Anterior cingulate cortex (tissue), 58 donors: ENCODE measurements around the gene UFM1.
"Not testable (repeated sequence)": the region's sequence is repeated elsewhere in the genome, so short reads cannot be mapped to it uniquely, and the experiment has no call there.

Experiments used
- DNase-seq, 58 donors: peaks; one replicate each; lab custom pipeline; 2025; lab: John Stamatoyannopoulos, UW

Gene UFM1

DNA sequence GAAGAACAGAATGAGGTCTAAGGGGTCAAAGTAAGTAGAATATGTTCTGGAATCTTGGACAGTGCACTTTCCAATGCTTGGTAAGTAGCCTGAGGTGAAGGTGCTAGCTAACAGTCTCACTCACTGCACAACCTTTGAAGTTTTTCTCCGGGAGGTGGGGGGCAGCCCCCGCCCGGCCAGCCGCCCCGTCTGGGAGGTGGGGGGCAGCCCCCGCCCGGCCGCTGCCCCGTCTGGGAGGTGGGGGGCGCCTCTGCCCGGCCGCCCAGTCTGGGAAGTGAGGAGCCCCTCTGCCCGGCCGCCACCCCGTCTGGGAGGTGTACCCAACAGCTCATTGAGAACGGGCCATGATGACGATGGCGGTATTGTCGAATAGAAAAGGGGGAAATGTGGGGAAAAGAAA lies 14.1 kb downstream of the UFM1 start:
- not testable (repeated sequence) for DNase-seq

DNA sequence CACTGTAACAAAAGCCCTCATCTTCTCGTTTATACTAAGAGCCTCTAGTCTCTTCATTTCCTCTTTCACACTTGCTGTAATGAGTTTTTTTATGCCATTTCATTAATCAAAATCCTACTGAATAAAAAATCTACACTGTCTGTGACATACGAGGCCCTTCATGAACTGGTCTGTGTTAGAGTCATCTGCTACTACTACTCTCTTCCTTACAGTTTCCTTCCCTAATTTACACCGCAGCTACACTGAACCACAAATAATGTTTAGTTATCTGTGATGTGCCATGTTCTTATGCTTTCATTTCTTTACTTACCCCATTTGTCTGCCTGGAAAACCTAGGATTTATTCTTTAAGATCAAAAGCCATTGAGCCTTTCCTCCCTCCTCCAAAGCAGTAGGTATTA lies 16.0 kb downstream of the UFM1 start:
- no peak for DNase-seq

DNA sequence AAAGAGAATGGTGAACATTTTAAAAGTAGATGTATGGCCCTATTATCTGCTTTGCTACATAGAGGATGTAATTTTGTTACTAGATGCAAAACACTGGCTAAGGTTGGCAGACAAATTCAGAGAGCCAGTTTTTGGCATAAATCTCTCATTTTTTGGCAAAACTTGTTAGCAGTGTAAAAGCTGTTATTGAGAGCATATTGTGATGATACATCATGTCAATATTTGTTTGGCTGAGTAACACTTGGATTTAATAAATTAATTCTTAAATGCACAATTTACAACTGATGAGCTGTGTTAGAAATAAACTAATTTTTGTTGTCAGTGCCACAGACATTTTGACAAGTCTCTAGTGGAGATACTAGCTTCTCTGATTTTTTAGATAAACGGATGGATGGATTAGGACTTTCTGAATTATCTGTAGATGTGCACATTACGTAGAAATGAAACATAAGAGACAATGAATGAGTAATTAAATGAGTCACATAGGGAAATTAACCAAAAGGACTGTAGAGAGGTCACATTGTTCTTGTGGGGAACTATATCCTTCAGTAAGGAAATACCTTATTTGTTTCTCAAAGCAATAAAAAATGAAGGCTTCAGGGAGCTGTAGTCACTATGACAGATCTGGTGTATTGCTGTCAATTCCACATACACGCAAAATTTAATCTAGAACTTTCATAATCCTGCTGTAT lies 17.4 kb downstream of the UFM1 start:
- no peak for DNase-seq

DNA sequence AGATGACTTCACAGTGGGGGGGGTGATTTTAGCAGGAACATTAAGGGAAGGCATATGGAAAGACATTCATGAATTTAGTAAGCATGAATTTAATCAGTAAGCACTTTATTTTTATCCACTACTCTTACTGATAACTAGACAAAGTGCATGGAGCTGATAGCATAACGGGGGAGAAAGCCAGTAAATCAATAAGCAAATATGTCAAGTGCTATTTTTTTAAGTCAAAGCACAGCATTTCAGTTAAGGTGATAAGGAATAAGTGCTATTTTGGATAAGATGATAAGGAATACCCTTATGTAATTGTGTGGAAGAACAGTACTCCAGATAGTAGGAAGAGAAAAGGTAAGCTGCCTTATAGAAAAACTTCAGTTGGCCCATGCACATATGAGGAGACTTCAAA lies 19.4 kb downstream of the UFM1 start:
- DNase-seq: no peak

DNA sequence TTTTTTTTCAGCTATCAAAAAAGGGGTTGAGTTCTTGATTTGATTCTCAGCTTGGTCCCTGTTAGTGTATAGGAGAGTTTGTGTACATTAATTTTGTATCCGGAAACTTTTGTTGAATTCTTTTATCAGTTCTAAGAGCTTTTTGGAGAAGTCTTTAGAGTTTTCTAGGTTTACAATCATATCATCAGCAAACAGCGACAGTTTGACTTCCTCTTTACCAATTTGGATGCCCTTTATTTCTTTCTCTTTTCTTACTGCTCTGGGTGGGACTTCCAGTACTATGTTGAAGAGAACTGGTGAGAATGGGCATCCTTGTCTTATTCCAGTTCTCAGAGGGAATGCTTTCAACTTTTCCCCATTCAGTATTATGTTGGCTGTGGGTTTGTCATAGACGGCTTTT lies 20.4 kb downstream of the UFM1 start:
- not testable (repeated sequence) for DNase-seq

DNA sequence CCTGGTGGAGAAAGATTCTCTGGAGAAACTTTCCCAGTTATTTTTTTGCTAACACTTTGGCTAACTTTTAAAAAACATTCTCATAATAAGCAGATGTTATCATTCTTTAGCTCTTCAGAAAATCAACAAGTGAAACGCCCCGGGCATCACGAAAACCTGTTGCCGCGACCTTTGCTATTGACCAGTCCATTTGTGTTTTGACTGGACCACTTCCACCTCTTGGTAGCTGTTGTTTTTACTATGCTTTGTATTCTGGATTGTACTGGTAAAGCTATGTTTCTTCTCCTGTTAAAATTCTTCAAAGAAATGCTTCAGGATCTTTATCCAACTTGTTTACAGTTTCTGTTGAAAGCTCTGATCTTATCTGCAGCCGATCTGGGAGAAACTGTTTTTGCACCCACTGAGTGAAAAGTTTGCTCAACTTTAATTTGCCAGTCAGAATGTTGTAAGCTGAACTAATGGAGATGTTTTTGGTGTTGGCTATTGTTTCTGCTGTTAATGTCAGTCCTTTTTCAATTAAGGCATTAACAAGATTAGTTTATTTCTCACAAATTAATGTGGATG lies 23.3 kb downstream of the UFM1 start:
- no peak for DNase-seq

DNA sequence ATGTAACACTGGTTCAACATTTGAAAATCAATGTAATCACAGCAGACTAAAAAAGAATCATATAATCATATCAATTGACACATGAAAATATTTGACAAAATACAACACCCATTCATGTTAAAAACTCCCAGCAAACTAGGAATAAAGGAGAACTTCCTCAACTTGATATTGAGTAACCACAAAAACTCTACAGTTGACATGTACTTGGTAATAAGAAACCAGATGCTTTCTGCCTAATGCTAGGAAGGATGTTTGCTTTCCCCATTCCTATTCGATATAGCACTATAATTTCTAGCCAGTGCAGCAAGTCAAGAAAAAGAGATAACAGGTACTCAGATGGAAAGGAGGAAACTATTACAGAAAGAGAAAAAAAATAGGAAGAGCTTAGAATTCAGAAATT lies 26.9 kb downstream of the UFM1 start:
- DNase-seq: no peak

DNA sequence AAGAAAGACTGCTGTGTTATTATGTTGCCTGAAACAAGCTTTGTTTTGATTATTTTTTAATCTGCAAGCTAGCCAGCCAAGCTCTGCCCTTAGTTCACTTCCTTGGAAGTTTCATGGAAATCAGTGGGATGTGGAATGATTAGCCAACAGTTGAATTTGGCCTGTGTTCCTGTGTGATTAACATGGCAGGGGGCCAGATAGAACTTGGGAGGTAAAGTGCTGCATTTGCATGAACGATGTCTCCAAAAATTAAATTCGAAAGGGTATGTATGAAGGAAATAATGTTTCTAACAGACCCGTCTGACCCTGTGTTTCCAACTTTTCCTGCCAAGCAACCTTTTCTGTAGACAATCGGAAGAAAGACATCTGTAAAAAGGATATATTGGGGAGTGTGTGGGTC lies 32.2 kb downstream of the UFM1 start:
- DNase-seq: no peak

DNA sequence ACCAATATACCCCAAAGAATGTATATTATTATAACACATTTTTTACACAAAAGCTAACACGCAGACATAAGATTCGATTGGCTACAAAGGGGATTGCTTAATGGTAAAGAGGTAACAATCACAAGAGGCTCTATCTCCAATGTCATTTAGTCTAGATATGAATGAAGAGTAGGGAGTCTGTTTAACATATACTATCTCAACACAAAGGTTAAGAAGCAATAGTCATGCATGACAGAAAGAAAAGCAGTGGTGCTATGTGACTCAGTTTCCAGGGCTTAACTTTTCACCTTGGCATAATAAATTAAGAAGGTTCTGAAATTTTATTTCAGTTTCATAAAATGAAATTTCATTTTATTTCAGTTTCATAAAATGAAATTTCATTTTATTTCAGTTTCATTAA lies 33.3 kb downstream of the UFM1 start:
- no peak for DNase-seq

DNA sequence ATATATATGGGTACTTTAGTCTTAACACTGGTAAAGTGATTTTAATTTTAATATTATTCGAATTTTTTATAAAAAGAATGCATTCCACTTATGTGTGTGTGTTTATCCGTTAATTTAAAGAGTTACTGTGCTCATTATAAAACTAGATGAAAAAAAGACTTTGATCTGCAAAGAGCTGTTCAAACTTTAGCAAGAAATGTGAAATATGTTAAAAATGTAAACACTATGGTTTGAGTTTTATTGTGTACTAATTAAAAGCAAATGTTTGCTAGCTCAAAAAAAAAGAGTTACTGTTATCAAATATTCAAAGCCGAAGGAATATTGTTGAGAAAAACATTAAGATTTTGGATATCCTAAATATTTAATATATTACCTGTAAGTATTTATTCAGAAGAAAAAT lies 34.5 kb downstream of the UFM1 start:
- no peak for DNase-seq

DNA sequence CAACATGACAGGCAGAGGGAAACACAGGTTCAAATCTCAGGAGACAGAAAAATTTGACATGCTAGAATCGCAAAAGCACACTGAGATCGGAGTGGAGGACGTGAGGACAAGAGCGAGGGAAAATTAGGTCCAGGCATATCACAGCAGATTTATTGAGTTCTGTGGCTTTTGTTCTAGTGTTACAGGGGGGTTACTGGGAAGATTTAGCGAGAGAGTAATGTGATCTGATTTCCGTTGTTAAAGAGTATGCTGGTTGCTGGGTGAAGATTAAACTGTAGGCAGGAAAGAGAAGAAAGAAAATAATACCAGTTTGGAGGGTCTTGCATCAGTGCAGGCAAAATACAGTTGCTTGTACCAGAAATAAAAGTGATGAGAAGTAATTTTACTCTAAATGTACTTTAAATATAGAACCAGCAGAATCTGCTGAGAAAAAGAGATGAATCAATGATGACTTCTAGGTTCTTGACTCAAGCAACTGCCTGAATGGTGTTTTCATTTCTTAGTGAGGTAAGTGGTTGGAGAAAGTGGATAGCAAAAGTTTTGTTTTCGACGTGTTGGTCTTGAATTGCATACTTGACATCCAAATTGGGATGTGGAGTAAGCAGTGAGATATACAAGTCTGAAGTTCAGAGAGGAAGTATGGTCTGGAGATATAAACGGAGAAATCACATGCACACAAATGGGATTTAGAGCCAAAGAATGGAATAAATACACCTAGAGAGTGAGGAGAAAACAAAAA lies 35.7 kb downstream of the UFM1 start:
- no peak for DNase-seq

DNA sequence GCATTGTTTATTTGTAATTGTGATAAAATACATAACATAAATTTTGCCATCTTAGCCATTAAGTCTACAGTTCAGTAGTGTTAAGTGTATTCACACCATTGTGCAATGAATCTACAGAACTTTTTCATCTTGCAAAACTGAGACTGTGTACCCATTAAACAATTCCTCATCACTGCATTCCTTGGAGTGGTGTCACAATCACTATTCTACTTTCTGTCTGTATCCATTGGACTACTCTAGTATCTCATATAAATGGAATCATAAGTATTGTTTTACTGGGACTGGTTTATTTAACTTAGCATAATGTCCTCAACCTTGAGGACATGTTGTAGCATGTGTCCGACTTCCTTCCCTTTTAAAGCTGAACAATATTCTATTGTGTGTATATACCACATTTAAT lies 36.8 kb downstream of the UFM1 start:
- DNase-seq: no peak

DNA sequence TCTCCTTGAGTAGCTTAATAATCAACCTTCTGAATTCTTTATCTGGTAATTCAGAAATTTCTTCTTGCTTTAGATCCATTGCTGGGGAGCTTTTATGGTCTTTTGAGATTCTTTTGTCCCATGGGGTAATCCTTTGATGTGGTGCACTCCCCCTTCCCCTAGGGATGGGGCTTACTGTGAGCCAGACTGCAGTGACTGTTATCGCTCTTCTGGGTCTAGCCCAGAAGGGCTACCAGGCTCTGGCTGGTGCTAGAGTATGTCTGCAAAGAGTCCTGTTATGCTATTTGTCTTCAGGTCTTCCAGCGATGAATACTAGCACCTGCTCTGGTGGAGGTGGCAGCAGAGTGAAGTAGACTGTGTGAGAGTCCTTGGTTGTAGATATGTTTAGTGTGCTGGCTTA lies 41.7 kb downstream of the UFM1 start:
- no peak for DNase-seq

DNA sequence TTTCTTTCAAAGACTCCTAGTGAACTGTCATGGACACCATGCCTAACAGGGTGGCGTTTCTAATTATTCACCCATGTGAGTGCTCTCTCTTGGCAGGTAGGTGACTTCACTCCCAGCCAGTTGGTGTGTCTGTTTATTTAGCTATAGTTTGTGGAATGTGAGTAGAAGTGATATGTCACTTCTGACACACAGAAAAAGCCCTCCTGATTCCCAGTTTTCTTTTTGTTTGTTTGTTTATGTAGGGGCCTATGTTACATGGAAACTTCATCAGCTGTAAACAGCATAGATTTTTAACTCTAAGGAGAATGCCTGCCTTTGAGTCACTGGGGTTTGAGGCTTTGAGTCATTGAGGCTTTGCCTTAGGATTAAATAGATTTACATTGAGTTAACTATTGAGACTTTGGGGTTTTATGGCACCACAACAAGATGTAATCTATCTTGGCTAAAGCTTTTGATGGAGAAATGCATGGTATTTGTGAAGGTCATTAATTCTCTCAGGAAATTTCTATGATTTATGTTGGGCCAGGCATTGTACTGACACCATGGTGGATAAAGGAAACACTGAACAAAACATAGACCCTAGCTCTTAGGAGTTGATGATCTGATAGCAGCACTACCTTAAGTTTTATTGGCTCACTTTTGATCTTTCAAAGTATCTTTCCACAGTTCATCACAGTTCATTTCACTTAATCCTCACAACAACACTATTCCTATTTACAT lies 45.3 kb downstream of the UFM1 start:
- DNase-seq: no peak

DNA sequence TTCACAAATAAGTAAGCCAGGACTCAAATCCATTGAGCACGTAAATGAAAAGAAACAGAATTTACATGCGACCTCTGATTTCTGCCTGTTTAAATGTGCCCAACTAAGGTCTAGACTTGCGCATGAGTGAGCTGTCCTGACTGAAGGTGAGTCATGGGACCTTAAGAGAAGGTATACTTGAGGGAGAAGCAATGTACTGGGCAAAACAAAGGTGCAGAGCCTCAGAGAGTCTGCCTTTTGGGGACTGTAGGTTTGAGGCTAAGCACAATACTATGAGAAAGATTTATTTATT lies 45.8 kb downstream of the UFM1 start:
- no peak for DNase-seq

DNA sequence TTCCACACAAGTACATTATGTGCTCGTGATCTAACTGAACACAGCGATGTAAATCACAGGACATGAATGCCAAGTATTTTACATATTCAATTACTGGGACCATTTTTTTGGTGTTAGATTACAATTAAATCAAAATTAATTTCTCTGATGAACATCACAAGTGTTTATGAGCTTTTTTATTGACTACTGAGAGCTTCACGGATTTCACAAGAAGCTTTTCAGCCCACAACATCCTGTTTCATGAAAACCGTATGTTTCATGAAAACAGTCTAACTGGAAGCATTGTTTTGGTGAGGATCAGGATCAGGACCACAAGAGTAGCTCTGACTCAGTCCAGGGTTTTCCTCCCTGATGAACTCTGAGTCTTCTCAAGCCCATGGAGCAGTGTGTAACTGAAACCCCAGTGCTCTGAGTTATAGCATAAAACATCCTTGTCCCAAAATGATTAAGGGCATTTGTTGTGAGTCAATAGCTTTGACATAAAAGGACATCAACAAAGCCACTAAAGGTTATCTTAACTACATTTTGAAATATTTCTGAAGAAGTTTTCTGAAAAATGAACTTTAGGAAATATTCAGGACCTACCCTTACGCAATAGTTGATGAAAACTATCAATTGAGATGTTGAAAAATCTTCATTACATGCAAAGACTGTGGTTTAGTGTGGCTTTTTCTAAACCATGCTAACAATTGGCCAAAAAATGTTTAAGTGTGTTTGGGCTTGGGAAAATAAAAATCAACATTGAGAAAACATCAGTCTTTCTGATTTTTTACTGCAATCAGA lies 49.3 kb downstream of the UFM1 start:
- no peak for DNase-seq

DNA sequence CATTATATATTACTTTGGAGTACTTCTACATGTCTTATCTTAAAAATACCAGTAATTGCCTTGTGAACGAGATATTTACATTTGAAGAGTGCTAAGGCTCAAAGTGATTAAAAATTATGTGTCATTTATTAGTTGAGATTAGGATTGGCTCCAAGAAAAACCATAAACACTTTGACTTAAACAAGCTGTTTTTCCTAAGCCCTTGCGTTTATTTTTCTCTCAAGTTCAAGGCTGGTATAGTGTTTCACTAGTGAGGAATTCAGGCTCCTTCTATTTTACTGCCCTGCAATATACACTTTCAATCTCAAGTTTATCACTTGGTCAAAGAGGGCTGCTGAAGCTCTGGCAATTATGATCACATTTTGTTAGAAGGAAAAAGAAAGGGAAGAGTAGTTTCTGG lies 49.9 kb downstream of the UFM1 start:
- DNase-seq: no peak

DNA sequence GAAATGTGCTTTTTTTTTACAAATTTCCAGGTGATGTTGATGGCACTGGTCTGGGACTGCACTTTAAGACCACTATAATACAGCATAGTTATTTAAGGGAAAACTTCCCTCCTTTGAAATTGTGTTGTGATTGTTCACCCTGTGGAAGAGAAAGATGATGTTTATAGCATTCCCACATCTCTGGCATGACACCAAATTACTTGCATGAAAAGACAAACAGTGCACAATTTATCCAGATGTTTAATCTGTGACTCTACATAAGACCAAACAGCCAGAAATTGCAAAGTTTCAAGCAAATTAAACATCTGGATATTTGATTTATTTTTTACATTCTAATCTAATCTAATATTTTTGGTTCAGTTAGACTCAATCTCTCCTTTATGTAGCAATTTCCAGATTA lies 51.6 kb downstream of the UFM1 start:
- DNase-seq: no peak

DNA sequence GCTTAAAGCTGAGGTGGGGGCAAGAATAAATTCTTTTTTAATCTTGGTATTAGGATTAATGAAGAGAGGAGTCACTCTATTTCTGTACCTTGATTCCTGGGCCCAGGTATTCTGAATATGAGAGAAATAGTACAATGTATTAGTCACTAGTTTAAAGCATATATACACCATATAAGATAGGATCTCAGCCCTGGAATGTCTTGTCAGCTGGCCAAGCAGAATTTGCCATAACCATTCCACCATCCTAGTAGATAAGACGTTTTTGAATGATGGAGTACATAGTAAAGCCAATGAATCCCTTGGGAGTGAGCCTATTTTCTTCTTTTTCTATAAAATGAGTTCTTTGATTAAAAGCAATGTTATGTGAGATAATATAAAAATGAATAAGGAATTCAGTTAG lies 55.6 kb downstream of the UFM1 start:
- no peak for DNase-seq

DNA sequence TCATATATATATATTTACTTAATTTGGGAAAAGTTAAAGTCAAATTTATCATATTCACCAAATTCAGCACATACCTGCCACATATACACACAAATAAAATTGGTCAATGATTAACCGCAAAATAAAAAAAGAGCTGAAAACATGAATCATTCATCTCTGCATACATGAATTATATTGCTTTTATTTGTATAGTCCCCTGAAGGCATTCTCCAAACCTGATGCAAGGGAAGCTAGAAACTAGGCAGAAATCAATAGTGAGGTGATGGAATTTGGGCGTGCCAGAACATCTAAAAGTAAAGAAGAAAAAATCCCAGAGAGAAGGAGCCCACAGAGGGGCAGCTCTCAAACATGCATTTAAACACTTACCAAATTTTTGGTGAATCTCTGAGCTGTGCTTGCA lies 60.1 kb downstream of the UFM1 start:
- DNase-seq: no peak

DNA sequence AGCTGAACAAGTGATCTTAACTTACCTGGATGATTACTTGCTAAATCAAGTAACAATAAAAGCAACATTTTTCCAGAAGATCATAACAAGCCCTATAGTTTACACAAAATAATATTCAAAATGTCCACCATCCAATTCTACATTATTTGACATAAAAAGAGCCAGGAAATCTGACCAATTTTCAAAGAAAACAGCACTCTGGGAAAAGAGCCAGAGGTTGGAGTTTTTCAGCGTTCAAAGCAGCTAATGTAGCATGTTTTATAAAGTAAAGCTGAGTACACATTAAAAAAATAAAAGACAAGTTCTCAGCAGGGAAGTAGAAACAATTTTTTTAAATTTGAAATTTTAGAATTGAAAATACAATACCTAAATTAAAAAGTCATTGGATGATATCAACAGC lies 62.6 kb downstream of the UFM1 start:
- DNase-seq: no peak
